NOMO-1 treated with DMSO at 0.1 percent for 48 hours (cell line): ENCODE data around the gene CDC23.
A peak's percentile ranks its signal among the peaks of the same experiment; 100 is the strongest.
"Not testable (repeated sequence)": the region's sequence is repeated elsewhere in the genome, so short reads cannot be mapped to it uniquely, and the experiment has no call there.

Experiments
- DNase-seq: peaks from one replicate; lab custom pipeline; 2025; ENCODE audit not compliant: unreplicated experiment; lab: John Stamatoyannopoulos, UW

CDC23 gene, protein sequence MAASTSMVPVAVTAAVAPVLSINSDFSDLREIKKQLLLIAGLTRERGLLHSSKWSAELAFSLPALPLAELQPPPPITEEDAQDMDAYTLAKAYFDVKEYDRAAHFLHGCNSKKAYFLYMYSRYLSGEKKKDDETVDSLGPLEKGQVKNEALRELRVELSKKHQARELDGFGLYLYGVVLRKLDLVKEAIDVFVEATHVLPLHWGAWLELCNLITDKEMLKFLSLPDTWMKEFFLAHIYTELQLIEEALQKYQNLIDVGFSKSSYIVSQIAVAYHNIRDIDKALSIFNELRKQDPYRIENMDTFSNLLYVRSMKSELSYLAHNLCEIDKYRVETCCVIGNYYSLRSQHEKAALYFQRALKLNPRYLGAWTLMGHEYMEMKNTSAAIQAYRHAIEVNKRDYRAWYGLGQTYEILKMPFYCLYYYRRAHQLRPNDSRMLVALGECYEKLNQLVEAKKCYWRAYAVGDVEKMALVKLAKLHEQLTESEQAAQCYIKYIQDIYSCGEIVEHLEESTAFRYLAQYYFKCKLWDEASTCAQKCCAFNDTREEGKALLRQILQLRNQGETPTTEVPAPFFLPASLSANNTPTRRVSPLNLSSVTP

DNA sequence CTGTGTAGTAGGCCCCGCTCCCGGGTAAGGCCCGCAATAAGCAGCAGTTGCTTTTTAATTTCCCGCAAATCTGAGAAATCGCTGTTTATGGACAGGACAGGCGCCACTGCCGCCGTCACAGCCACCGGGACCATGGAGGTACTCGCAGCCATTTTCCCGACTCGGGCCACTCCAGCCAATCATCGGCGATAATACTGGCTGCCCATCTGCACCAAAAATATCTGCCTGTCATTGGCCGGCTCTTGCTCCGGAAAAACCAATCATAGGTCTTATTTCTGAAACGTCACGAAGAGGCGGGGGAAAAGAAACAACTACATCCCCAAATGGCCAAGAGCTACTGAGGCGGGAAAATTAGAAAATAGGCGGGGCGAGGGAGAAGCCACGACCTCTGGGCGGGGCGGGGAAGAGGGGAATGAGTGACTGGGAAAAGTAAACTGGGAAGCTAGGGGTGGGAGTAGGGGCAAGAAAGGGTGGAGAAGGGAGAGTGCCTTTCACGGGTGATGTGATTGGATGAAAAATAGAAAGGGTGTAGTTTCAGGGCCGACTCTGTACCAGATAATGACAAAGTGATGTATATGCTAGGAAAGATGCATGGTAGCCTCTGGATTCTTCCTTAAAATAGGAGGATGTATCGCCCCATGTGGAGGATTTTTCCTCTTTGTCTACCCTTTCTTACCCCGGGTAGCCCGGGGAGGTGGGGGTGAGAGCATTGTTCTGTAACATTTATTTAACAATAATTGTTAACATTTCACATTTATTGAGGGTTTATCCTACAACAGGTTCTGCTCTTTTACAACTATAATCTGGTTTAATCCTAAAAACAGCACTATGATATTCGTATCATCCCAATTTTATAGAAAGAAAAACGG is at the start of gene CDC23:
Gene CDC23, minus strand, starts transcription at position 163 of the 869 bp plus-strand sequence. Its CDS starts 11 bp downstream, at position 152.
- peak; percentile 98 for DNase-seq

DNA sequence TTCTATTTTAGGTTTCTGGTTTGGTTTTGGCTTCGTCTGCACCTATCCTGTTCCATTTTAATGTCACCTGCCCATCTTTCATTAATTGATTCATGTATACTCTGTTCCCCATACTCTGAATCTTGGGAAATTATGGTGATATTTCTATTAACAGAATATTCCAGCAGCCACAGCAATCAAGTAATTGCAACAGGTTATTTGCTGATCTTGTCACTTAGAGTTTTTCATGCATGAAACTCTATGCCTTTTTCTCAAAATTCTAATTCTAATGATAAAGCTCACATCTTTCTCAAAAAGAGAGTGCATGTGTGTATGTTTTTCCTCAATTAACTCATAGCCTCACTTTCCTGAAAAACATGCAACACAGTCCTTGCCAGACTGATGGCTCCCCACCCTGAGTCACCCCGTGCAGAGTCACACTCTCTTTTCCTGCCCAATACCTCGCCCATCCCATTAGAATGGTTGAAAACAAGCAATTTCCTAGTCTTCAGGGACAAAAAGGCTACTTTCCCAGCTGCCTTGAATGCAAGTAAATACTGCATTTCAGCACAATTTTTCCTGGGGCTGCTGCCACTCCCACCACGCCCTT is 45.7 kb upstream of the CDC23 start:
- DNase-seq = no peak

DNA sequence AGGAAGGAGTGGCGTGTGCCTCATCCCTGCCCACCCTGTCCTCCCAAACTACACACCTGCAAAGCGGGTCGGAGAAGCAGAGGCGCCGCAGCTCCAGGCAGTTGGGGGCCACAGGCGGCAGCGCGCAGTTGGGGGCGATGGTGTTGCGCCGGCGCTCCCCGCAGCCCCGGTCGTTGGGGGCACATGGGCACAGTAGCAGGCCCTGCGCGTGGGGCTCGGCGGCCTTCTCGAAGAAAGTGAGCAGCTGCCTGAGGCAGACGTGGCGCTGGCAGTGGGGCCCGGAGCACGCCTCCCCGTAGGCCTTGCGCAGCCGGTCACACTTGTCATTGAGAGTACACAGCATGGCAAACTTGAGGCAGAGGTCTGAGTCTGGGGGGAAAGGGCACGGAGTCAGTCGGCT is 44.5 kb upstream of the CDC23 start:
- DNase-seq = no peak

DNA sequence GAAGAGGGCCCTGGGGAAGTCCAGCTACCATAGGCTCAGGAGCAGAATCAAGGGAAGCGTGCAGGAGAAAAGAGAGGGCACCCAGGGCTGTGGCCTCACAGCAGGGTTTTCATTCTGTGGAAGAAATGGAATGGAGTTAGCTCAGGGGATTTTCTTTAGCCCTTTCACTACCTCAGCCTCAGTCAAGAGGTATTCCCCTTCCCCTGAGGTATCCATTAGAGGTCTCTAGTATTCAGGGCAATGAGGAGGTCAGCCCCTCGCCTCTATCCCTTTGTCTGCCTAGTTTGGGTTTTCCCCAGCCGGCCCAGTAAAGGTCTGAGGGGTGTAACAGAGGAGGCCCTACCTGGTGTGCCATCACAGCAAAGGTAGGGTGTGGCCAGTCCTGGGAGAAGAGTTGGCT is 39.8 kb upstream of the CDC23 start:
- DNase-seq = no peak

DNA sequence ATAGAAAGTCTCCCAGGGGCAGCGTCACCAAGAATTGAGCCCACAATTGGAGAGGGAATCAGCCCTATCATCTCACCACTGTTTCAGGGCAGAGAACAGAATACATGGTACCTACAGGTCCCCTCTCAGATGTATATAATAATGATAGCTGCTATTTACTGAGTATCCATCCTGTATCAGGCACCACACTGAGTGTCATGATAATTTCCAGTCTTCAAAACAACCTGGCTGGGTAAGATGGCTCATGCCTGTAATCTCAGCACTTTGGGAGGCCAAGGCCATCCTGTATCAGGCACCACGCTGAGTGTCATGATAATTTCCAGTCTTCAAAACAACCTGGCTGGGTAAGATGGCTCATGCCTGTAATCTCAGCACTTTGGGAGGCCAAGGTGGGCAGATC is 34.7 kb upstream of the CDC23 start:
- DNase-seq = not testable (repeated sequence)

DNA sequence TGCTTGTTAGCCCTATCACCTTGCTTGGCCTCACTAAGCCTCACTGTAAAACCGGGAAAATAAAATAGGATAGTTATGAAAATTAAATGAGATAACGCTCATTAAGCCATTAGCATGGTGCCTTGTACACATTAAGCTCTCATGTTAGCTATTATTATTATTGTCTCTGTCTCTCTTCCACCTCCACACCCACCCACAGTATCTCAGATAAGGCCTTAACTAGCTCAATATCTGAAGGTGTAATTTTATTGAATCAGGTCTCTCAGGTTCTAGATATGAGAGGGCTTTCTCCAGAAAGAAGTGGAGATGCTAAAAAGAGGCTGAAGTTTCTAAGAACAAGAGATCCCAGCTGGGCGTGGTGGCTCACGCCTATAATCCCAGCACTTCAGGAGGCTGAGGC is 33.7 kb upstream of the CDC23 start:
- no peak for DNase-seq

DNA sequence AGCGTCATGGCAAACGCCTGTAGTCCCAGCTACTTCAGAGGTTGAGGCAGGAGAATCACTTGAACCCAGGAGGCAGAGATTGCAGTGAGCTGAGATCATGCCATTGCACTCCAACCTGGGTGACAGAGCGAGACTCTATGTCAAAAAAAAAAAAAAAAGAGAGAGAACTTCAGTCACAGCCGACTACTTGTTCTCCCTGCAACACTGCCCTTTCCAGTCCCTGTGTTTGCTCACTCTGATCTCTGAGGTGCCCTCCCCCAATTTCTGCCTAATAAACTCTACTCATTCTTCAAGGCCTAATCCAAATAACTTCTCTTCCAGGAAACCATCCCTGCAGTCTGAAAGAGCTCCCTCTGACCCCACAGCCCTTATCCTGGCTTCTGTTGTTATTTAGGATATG is 33.2 kb upstream of the CDC23 start:
- DNase-seq = no peak

DNA sequence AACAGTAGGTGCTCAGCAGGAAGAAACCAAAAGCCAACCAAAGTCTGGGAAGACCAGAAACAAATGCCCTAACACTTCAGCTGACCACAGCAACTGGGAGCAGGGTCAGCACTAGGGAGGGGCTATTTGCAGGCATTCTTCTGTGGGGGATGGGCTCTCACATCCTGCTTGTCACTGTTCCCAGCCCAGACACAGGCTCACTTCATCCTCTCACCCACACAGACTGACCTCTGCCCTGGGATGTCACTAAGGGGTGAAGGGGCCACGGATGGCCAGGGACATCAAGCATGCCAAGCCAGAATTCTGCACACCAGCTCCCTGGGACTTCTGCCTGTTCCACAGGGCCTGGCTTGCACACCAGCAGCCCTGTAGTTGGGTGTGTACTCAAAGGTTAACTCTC is 32.6 kb upstream of the CDC23 start:
- DNase-seq = no peak

DNA sequence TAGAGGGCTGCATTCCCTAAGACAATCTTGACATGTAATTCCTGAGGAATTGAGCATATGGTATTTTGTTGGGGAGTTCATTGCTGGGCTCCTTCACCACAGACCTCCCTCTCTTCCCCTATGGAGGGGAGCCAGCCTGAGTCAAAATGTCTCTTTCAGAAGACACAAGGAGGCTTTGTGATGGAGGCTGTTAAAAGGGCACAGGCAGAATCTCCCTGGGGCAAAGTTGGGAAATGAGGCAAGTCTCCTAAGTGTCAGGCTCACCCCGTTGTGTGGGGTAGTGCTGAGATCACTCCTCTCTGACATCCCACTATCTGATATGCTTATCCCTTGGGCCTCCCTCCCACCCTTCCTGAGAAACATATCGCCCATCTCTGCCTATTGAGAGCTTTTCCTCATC is 30.7 kb upstream of the CDC23 start:
- DNase-seq = no peak

DNA sequence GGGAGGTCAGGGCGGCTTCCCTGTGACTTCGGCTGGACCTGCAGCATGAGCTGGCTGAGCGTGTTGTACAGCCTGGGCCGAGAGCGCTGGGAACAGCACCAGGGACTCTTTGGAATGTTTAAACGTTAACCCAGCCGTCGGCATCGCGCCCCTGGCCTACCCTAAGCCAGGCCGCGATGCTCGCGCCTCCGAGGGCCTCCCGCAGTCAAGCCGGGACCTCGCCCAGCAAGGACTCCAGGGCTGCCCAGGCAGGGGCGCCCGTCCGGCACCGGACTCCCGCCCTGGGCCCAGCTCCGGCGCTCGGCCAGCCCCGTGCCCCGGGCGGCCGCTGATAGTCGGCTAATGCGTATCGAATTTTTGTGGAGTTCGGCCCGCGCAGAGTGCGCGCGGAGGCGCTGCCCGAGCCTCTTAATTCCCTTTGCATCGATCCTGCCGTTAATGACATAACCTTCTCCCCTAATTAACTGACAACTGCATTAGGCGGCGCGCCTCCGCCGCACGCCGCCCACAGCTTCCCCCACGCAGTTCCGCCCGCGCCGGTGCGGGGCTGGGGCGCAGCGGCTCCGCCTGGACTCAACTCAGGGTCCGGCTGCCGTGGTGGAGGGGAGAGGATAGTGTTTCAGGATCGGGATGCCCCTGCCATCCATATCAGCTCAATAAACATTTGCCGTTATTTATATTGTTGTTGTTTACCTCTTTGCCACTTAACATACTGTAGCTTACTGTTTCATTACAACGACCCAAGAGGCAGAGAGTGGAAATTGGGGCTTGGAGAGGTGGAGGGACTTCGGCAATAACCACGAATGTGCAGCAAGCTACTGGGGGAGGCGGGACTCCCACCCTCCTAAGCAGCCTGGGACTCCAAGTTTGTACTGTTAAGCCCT is 28.8 kb upstream of the CDC23 start:
- DNase-seq = peak; percentile 51

DNA sequence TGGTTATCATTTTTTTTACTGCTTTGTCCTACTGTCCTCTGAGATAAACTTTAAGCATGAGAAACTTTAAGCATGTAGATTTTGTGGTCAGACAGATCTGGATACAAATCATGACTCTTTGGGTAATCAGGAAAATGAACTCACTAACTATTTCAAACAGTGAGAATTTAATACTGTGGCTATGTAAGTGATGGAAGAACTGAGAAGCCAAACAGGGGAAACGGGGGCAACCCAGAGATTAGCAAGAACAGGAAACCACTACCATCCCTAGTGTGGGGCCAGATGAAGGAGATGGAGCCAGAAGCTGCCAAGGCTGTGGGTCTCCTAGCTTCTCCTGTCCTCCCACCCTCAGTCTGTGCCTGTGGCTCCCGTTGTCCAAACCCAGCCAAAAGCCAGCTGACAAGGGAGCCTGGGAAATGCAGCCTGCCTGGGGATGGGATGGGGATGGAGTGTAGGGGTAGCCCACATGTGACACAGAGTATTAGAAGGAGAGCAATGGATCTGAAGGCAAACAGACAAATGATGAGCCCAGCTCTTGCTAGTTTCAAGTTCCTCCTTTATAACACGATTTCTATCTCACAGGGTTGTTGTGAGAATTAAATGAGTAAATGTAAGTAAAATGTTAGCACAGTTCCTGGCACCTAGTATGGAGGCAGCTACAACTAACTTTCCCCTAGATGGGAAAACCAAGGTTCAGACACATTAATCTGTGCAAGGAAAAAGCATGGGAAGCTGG is 27.7 kb upstream of the CDC23 start:
- peak; percentile 50 for DNase-seq

DNA sequence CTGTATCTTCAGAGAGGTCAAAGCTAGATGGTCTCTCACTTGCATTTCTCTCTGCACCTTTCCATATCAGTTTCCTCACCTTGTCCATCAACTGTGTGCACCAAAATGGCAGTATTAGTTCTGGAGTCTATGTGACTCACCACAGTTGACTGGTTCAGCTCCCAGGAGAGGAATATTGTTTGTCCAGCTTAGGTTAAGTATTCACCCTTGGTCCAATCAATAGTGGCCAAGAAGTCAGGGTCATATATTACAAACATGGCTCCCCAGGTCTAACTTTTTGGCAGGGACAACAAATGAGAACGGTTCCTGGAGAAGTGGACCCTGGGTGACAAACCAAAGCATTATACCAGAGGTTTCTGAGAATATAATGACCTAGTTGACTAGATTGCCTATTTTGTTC is 24.9 kb upstream of the CDC23 start:
- no peak for DNase-seq

DNA sequence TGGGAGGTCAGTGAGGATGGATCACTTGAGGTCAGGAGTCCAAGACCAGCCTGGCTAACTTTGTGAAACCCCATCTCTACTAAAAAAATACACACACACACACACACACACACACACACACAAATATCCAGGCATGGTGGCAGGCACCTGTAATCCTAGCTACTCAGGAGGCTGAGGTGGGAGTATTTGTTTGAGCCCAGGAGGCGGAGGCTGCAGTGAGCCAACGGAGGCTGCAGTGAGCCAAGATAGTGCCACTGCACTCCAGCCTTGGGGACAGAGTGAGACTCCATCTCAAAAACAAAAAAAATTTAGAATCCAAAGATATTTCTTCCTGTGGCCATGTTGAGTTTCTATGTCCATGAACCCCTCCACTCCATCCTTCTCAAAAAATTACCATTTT is 21.5 kb upstream of the CDC23 start:
- no peak for DNase-seq

DNA sequence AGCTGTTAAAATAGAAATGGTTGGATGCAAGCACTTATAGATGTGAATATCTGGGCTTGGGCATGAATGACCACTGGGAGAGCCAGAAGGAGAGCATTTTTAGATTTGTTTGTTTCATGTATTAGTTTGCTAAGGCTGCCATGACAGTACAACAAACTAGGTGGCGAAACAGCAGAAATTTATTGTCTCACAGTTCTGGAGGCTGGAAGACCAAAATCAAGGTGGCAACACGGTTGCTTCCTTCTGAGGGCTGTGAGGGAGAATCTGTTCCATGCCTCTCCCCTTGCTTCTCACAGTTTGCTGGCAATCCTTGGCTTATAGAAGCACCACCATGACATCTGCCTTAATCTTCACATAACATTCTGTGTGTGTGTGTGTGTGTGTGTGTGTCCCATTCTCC is 20.2 kb upstream of the CDC23 start:
- no peak for DNase-seq

DNA sequence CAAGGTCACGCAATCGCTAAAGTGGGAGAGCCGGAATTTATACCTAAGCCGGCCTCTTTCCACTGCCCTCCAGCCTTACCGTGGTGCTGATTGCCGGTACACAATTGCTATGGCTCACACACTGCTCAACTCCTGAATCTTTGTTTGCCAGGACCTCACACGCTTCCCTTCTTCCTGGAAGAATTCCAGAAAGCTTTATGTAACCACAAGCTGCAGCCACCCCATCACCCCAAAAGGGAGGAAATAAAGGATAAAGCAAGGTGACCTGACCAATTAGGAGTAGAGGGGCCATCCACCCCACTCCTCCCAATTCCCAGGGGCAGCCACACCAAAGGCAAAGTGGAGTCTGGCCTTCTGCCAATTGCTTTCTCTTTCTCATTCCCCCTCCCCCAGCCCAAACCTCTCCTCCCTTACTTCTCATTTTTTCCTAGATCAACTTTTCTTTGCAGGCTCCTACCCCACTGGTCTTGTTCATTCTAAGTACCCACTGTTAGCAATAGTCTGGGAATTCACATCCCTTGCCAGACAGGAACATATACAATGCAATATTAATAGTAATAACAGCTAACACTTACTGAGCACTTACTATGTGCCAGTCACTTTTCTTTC is 18.0 kb upstream of the CDC23 start:
- no peak for DNase-seq

DNA sequence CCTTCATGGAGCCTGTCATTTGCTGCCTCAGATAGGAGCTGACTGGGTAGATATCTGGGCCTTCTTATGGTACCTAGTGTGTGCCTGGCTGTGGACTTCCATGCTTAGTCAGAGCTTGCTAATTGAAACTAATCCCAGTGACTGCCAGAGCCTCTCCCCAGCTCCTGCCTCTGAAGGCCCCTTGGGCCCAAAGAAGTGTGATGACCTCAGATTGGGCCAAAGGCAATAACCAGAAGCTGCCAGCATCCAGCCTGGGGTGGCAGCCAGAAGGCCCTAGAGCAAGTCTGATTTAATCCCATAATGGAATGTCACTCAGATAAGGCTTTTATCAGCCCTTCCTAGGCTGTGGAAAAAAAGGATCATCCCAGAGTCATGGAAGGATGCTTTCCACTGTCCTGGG is 17.1 kb upstream of the CDC23 start:
- DNase-seq = no peak

DNA sequence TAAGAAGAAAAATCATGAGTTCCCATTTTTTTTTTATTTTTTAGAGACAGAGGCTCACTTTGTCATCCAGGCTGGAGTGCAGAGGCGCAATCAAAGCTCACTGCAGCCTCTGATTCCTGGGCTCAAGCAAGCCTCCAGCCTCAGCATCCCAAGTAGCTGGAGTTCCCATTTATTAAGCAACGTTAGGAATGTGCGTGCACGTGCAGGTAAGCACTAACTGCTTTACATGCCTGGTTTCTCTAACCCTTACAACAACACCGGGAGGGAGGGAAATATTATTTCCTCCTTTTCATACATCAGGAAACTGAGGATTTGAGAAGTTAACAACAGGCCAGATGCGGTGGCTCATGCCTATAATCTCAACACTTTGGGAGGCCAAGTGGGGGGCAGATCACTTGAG is 16.3 kb upstream of the CDC23 start:
- DNase-seq = no peak

DNA sequence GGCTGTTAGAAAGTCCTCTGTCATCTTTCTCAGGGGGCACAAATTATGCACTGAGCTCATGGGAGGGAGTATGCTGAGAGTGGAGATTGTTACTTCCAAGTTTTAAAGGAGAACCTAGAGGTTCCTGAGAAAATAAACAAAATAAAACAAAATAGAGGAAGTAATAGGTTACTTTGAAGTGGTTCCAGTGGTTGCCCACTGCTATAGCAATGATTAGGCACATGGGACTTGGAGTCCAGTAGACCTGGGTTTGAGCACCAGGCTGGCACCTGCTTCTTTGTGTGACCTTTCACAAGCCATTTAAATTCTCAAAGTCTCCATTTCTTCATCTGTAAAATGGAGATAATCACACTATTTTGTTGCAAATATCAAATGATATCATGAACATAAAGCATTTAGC is 13.8 kb upstream of the CDC23 start:
- DNase-seq = no peak

DNA sequence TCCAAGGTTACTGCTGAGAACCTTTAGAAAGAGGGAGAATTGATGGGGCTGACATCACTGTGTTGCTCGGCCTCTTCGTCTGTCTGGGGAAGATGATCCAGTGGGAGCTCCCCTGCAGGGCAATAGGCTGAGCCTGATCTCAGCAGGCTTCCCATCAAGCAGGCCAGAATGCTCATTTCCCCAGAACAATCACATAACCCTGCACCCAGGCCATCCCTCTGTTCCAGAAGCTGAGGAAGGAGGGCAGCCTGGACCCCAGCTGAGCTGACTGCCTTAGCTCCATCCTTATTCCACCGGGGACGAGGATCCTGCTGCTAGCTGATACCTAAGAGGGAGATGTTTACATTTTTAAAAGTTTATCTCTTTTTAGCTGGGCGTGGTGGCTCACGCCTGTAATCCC is 11.6 kb upstream of the CDC23 start:
- no peak for DNase-seq
